Suprapubic skin (tissue), 4 donors: Measurements from ENCODE around the gene CHN1. TPM values are rescaled to one million over a fixed set of nuclear protein-coding genes. Genes with fewer than 3 reads are reported as not detected.

Experiments used
- total RNA-seq, 4 donors: library from RNA; depleted of rRNA; stranded (reverse); fragments of >200 nt; gene quantifications; one replicate each; pipeline ENCODE4 v1.1.0, GENCODE V29; 2016

The CHN1 gene
- total RNA-seq, 4 donors from 2014 or later: 1.6 to 4.9 (median 3.6) TPM

Other genes with a start within 250 kb of the CHN1 start
- gene CHRNA1, start 240.9 kb downstream of the CHN1 start, total RNA-seq: not detected
- 10 to 100 TPM; 22.3 to 46.9 (median 27.0) TPM for gene ATF2, start 162.8 kb upstream of the CHN1 start, total RNA-seq
- gene ATP5MC3, start 176.3 kb upstream of the CHN1 start, total RNA-seq: 100 to 1,000 TPM in 3 of 4 donors, 10 to 100 TPM in 1; 87.9 to 150 (median 145) TPM